NCI-H226 (cell line): ENCODE data around the gene KRT6B.

Experiments used
- DNase-seq: peaks from one replicate; pipeline ENCODE4 v3.0.0-alpha.2; 2015

Gene KRT6B

DNA sequence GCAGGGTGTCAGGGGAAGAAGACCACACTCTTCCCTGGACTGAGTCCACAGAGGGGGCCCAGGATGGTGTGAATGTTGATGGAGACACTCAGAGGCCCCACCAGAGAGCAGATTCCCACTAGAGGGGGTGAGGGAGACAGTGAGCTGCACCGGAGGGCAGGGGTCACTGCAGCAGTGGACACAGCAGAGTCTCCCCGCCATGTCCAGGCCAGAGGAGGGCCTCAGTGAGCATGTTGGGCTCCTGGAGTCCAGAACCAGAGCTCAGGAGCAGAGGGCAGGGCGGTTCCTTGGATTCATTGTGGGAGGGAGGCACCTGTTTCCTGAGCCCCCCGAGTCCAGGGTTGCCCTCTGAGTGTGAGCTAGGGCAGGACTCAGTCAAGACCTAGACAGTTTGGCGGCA, 44.0 kb downstream of the KRT6B start:
- DNase-seq, result no peak

DNA sequence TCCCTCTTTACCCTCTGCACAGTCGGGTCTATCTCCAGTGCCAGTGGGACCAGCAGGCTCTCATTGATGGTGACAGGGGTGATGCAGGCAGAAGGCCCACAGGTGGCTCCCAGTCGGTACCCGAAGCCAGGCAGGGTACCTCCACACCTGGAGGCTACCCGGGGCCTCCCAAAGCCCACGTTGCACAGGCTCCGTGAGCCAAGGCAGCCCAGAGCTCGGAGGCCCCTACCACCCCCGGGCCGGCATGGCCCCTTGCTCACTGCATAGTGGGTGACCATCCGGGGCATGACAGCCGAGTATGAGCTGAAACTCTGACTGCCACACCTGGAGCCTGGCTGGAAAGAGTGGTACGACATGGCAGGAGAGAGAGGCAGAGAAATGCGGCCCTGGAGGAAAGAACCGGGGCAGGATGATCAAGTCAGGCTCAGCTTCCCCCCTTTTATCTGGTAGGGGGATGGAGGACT, 46.0 kb downstream of the KRT6B start, which contains the start of gene KRT82:
TSS of gene KRT82 (minus strand) at position 414 of the 464 bp plus-strand sequence. CDS start at position 356, 58 bp downstream.
- no peak for DNase-seq

DNA sequence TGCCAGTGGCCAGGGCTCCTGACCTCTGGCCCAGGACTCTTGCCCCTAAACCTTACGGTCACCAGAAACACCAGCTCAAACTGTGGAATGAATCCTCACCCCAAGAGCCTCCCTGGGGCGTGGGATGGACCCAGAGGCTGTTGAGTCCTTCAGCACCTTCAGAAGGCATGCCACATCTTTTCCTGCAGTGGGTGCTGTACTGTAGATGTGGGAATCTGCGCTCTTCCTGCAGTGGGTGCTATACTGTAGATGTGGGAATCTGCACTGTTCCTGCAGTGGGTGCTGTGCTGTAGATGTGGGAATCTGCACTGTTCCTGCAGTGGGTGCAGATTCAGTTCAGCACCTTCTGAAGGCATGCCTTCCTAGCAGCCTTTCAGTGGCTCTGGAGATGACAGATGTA, 47.0 kb downstream of the KRT6B start:
- DNase-seq, result no peak

GRCh38 chr12:52403561-52403960, 48.4 kb downstream of the KRT6B start:
- no peak for DNase-seq

DNA sequence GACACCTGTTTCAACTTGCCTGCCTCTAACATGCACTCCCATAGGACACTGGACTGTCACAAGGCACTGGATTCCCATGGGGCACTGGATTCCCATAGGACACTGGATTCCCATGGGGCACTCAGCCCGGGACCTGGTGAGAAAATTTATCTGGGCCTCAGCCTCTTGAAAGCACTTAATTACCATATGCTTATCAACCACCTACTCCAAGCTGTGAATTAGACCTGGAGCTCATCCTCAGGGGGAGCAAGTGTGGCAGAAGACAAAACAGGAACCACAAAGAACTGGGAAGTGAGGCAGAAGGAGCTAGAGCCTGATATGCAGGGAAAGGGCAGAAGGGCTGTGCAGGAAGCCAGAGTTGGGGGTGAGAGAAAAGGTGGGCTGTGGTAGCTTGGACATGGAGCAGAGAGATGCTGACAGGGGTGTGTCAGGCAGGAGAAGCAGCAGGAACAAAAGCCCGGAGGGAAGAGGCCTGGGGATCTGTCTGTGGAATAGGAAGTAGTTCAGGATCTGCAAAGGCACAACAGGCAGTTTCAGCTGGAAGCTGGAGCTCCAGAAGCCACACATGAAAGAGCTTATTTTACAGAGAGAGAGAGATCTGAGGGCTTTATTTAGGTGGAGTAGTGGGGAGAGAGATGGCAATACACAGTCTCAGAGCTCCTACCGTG, 48.9 kb downstream of the KRT6B start:
- DNase-seq, result no peak

- DNase-seq, result no peak
Observed at GRCh38 chr12:52402377-52402776, 49.6 kb downstream of the KRT6B start.

- DNase-seq, result no peak
Observed at GRCh38 chr12:52401926-52402325, 50.0 kb downstream of the KRT6B start.

- no peak for DNase-seq
Observed at GRCh38 chr12:52401526-52401925, 50.4 kb downstream of the KRT6B start.

GRCh38 chr12:52400906-52401305, 51.0 kb downstream of the KRT6B start:
- DNase-seq, result no peak

DNA sequence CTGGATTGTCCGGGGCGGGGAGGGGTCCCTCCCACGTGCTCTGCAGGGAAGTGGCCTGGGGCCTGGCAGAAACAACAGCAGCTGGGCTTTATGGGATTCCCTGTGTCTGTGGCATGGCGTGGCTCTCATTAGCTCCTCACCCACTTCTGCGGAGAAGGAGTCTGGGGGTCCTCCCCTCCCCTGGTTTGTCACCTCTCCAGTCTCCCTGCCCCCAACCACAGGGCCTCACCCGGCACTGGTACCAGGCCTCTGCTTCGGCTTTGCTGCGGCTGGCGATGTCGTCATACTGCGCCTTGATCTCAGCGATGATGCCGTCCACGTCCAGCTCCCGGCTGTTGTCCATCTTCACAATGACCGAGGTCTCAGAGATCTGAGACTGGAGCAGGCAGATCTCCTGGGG, 52.2 kb downstream of the KRT6B start:
- DNase-seq, result no peak

DNA sequence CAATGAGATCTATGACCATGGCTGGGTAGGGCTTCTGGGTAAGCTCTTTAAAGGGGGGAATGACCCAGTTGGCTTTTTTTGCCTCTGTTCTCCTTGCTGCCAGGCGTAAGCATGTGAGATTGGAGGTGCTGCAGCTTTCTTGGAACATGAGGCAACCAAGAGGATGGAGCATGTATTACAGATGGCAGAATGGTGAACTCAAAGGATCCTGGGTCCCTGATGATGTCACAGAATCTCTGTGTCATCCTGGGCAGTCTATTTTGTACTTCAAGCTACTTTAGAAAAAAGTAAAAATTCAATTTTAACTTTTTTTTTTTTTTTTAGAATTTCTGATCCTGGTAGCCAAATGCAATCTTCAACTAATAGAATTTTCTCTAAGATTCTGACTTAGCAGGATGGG, 53.8 kb downstream of the KRT6B start:
- no peak for DNase-seq

DNA sequence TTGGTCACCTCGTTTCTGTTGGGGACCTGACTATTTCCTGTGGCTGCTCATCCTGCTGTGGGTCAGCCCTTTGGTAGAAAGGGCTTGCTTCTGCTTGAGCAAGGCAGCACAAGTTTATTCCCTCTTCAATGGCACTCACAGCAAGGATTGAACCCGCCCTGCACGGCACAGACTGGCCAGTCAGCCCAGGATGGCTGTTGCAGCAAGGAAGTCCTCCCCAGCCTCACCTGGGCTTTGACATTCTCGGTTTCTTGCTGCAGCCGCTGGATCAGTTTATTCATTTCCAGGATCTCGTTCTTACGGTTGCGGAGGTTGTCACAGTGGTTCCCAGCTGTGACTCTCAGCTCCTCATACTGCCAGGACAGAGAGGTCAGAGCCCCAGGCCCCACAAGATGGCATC, 55.3 kb downstream of the KRT6B start:
- DNase-seq, result no peak
